Lower leg skin (tissue), 4 donors: Measurements from ENCODE around the gene CCDC33. TPM values are rescaled to one million over a fixed set of nuclear protein-coding genes. Genes with fewer than 3 reads are reported as not detected.

ENCODE experiments used
- DNase-seq, 2 donors: peaks; one replicate each; pipeline ENCODE4 v3.0.0-alpha.2; 2019; ENCODE audit warnings: low spot score in 2 of 2
- H3K4me3 ChIP-seq: fragments of 200-600 bp; sonication (generic); 2 replicates; pipeline ENCODE4 v1.5.1; 2017; ENCODE audit warnings: mild to moderate bottlenecking, low read depth; ENCODE audit not compliant: poor library complexity, severe bottlenecking
- POLR2A ChIP-seq, 2 donors: fragments of 450-650 bp; IDR thresholded peaks; one replicate each; pipeline ENCODE4 v1.6.1; 2016 to 2017; ENCODE audit warnings: antibody characterized with exemption in 2 of 2, mild to moderate bottlenecking in 1 of 2, moderate library complexity in 1 of 2
- WGBS, 2 donors: methylation state at CpG; one replicate each; pipeline ENCODE4 v1.1.5; 2018; 5-methylcytosine and 5-hydroxymethylcytosine counted together
- intact Hi-C: fragments of 100-400 bp; cut with DNase I; formaldehyde crosslinking; loops from one replicate; pipeline ENCODE4 v1.15.0; 2023; ENCODE audit warnings: low total_unique reads
- total RNA-seq, 4 donors: library from RNA; depleted of rRNA; stranded (reverse); fragments of >200 nt; gene quantifications; one replicate each; pipeline ENCODE4 v1.1.0, GENCODE V29; 2016
- TF ChIP-seq, protein P1 (sequence below), 3 donors: fragments of 450-650 bp; IDR thresholded peaks; one replicate each; pipeline ENCODE4 v1.5.1; 2016; ENCODE audit warnings: antibody characterized with exemption in 3 of 3, mild to moderate bottlenecking in 3 of 3, moderate library complexity in 2 of 3

Gene CCDC33
- total RNA-seq, 4 donors from 2014 or later = not detected

DNA sequence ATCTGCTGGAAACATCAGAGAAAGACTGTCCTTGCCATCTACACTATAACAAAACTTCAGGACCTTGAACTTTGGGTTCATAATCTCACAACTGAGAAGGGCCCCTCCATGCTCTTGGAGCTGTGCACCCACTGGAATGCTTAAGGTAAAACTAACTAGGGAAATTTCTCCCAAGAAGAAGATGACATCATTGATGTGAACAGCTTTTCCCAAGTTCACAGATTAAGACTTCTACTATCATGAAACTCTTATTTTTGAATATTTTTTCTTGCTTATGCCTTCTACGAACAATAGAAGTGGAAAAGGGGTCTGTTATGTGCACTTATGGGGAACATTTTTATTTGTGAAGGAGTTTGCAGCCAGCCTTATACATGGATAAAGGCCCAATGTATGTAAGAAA lies 126.4 kb downstream of the CCDC33 start:
- WGBS, 2 donors = 87 to 95% methylated on average over 1 of the region's 1 CpG
- no peak for DNase-seq
- intact Hi-C loops = loop anchor here (5.0 kb wide), 1 partner anchor 1765 kb away; no protein-coding TSS in a partner anchor
- TF ChIP-seq, protein P1, sequence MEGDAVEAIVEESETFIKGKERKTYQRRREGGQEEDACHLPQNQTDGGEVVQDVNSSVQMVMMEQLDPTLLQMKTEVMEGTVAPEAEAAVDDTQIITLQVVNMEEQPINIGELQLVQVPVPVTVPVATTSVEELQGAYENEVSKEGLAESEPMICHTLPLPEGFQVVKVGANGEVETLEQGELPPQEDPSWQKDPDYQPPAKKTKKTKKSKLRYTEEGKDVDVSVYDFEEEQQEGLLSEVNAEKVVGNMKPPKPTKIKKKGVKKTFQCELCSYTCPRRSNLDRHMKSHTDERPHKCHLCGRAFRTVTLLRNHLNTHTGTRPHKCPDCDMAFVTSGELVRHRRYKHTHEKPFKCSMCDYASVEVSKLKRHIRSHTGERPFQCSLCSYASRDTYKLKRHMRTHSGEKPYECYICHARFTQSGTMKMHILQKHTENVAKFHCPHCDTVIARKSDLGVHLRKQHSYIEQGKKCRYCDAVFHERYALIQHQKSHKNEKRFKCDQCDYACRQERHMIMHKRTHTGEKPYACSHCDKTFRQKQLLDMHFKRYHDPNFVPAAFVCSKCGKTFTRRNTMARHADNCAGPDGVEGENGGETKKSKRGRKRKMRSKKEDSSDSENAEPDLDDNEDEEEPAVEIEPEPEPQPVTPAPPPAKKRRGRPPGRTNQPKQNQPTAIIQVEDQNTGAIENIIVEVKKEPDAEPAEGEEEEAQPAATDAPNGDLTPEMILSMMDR (IDR thresholded peaks at IDR 0.05) = no peak
- no peak for TF ChIP-seq POLR2A (IDR thresholded peaks at IDR 0.05)
- H3K4me3 ChIP-seq = no peak overlapping the region

DNA sequence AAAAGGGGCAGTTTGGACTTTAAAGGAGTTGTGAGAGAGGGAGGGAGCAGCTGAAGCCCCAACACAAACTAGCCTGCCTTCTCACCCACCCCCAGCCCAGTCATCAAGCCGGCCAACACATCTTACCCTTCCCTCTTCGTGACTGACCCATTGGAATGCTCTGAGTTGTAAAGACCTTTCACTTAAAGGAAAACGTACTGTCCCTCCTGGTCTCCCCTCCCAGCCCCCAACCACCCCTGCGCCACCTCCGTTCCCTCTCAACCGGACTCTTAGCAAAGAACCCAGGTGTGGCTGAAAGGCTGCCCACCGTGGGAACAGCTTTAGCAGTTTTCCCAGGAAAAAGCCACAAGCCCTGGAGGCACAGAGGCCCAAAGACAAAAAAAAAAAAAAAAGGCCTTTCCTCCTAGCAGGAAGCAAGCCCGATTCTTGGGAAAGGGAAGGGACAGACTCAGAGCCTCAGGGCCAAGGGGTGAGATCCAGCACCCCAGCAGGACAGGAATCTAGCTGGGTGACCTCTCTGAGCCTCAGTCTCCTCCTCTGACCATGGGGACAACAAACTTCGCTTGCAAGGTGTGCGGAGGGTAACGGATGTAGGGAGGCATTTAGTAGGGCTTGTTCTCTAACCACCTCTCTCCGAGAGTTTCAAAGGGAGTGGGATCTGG lies 128.9 kb downstream of the CCDC33 start:
- no peak overlapping the region for H3K4me3 ChIP-seq
- TF ChIP-seq POLR2A (IDR thresholded peaks at IDR 0.05) = no peak
- TF ChIP-seq, protein P1 (IDR thresholded peaks at IDR 0.05) = no peak
- intact Hi-C loops = loop anchor here (5.0 kb wide), 1 partner anchor 1762 kb away; no protein-coding TSS in a partner anchor
- WGBS, 2 donors = 83 to 87% methylated on average over 12 of the region's 12 CpGs
- peak in 1 of 2 donors; percentile 75 for DNase-seq

DNA sequence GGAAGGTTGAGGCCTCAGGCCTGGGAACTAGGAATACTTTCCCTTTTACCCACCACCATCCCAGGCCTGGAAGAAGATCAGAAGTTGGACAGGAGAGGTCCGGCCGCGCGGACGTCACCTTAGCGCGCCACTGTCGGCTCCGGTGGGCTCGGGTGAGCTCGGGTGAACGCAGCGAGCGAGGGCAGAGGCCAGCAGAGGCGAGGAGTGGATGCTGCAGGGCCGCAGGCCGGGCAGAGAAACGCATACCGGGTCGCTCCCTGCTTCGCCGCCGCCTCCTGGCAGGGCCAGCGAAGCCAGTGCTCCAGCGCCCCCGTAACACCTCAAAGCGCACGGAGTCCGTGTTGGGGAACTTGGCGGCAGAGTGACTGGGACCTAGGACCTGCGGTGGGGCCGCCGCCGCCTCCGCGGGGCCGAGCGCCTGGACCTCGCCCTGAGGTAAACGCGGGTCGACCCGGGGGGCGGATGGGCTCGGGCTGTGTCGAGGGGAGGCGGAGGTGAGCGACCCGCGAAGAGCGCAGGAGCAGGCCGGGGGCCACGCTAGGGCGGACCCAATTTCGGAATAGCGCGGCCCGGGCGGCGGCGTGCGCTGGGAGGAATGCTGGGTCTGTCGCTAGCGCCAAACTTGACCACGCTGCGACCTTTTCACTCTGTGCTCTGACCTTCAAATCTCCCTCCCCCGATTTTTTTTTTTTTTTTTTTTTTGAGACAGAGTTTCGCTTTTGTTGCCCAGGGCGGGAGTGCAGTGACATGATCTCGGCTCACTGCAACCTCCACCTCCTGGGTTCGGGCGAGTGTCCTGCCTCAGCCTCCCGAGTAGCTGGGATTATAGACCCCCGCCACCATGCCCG lies 129.7 kb downstream of the CCDC33 start:
- intact Hi-C loops = no loop called here
- peak in 1 of 2 donors; percentile 88 for DNase-seq
- 7 to 10% methylated on average over 59 to 65 of the region's 75 CpGs for WGBS, 2 donors
- H3K4me3 ChIP-seq = peak overlapping the region; percentile 21
- TF ChIP-seq, protein P1 (IDR thresholded peaks at IDR 0.05) = no peak
- TF ChIP-seq POLR2A (IDR thresholded peaks at IDR 0.05) = no peak

DNA sequence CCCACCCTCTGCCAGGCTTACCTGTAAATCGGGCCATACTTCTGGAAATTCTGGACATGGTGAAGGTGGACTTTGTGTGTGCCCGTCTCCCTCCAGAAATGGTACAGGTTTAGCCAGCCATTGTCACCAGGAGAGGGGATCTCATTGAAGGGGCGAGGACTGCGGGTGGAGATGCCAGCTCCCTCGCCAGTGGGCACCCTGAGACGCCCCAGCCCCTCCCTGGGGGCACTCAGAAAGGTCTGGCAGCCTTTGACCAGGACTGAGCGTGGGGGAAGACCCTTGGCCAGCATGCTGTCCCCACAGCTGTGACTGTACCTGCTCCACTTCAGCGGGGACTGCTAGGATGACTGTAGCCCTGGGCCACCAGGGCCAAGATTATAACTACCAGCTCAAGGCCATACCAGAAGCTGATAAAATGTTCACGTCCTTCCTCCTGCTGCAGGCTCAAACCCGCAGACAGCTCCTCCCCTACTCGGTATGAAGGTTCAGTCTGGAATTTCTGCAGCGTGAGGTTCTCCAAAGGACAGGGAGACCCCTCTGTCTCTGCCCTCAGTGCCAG lies 131.2 kb downstream of the CCDC33 start, which contains the start of gene CYP11A1:
Gene CYP11A1 (minus strand): TSS at position 351 of the 559 bp plus-strand sequence. CDS start 61 bp downstream, at position 290.
- DNase-seq = peak in 1 of 2 donors; percentile 45
- no peak within 1 kb of the TSS for H3K4me3 ChIP-seq
- 74 to 81% methylated on average over 11 to 12 of the region's 12 CpGs for WGBS, 2 donors
- TF ChIP-seq, protein P1 (IDR thresholded peaks at IDR 0.05) = no peak
- intact Hi-C loops = no loop called here

DNA sequence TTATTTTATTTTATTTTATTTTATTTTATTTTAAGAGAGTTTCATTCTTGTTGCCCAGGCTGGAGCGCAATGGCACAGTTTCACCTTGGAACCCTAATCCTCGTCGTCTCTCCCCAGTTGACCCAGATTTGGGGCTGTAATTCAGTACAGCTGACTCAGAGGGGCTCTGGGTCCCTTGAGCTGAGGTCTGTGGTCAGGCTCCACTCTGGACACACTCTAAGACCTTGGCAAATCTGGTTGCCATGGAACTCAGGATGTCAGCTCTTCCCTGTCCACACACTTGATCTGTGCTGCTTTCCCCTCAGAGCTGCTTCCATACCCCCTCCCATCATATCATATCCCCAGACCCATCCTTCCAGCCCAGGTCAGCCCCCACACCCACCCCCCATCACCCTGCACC lies 132.0 kb downstream of the CCDC33 start:
- intact Hi-C loops = no loop called here
- no peak overlapping the region for H3K4me3 ChIP-seq
- no peak for TF ChIP-seq POLR2A (IDR thresholded peaks at IDR 0.05)
- TF ChIP-seq, protein P1 (IDR thresholded peaks at IDR 0.05) = no peak
- WGBS, 2 donors = 91 to 92% methylated on average over 3 of the region's 3 CpGs
- peak in 1 of 2 donors; percentile 40 for DNase-seq
